GM19035 (cell line): ENCODE results near the gene TTC39B.

ENCODE experiments used
- ATAC-seq: cut with Tn5 transposase; IDR thresholded peaks from one replicate; pipeline ENCODE4 v1.9.1; 2021; ENCODE audit not compliant: unreplicated experiment

Gene TTC39B

DNA sequence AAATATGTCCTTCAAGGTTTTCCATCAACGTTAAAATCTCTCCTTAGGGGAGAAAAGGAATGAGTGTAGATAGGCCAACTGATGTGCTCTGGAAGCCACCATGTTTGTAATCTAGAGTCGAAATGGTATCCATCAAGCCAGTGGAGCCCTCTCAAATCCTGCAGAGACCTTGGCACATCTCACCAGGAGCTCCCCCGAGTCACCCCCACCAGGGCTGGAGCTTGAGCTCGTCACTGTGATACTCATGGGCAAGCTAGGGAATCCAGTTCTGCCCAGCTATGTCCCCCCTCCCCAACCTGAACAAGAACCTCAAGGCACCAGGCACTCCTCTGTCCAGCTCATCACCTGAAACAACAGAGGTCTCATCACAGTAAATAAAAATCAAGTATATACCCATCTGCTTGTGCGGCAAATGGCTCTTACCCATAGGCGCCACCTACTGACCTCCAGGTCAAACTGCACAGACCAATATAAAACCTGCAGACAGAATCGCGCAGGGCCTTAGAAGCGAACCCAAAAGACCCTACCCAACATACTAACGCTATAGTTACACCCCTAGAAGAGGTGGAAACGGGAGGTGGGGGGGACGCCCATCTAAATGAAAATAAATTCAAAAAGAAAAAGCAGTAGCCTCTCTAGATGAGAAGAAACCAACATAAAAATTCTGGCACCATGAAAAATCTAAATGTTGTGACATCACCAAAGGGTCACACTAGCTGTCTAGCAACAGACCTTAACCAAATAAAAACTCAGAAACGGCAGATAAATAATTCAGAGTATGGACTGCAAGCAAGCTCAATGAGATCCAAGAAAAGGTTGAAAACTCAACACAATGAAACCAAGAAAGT lies 75.0 kb downstream of the TTC39B start:
- ATAC-seq, result peak; percentile 59

DNA sequence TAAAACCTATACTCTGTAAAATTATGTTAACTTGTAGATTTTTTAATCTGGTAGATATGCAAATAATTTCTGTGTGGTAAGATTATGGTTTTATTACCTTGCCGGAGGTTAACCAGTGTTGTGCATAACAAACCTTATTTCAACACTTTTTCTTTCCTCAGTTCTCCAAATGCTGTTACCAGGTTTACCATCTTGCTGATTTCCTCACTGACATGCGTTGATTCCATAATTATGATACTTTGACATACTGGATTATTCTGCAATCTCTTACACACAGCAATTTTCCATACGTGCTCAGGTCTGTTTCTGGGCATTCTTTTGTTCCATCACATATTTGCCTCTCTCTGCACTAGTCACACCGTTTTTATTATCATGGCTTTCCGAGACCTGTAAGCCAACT lies 77.6 kb downstream of the TTC39B start:
- no peak for ATAC-seq

DNA sequence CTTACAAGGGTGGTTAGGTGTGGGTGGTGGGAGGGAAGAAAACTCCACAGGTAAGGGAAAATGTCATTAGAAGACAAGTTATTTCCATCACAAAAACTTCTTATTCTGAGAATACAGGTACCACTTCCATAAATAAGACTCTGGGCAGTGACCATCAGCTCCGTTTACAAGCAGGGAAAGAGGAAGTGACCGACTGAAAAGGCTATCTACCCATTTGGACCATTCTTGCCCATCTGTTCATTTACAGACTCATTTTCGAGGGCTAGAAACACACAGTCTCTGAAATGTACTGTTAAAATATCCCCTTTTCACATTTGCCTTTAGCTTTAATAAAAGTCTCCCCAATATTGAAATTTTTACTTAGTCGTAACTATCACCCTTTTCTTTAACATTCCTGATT lies 79.5 kb downstream of the TTC39B start:
- ATAC-seq, result no peak

DNA sequence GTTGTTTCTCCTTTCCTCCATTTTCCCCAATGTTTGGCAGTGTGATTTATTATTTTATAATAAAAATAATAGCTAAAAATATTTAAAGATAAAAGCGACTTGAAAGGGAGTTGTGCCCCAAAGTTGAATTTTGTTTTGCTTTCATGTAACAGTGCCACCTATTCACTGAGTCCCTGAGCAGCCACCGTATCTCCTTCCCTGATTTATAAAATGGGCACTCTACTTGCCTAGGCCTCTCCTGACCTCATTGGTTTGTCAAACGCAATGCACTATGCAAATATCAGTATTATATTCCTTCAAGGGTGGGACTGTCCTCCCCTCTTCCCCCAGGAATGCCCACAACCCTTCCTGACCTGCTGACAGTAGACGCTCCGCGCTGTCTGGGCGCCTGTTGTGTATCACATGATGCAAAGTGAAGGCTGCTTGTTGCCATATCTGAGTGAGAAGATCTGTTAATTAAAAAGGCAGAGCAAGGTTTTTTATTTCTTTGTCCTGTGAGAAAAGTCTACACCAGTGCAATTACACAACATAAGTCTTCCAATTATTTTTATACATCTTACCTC lies 81.4 kb downstream of the TTC39B start:
- no peak for ATAC-seq

DNA sequence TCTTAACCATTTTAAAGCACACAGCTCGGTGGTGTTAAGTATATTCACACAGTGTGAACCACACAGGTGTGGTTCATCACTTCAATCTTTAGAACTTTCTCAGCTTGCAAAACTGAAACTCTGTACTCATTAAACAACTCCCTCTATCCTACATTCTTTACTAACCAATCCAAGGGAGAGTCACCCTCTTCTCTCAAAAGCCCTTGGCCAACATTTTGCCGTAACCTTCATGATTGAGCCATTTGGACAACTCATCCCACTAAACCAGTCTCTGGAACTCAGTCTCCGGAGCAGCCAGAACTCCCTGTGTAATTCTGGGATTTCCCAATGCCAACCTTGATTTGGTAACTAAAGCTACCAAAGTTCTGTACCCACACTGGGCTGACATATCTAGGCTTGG lies 84.7 kb downstream of the TTC39B start:
- no peak for ATAC-seq

DNA sequence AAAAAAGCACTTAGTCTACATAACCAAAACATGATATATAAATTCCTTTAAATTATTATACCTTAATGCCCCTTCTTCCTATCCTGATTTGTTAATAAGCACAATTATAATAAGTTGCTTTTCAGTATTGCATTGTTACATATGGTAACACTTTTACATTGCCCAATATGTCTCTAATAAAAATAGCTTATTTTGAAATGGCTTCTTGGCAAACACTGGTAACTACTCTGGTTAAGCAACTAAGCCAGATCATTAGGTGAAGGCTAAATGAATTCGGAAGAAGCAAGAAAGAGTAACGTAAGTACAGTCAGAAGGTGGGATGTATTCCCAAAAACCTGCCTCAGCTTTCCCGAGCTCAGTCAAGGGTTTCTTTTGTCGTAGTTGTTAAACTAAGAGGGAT lies 85.3 kb downstream of the TTC39B start:
- ATAC-seq, result no peak

DNA sequence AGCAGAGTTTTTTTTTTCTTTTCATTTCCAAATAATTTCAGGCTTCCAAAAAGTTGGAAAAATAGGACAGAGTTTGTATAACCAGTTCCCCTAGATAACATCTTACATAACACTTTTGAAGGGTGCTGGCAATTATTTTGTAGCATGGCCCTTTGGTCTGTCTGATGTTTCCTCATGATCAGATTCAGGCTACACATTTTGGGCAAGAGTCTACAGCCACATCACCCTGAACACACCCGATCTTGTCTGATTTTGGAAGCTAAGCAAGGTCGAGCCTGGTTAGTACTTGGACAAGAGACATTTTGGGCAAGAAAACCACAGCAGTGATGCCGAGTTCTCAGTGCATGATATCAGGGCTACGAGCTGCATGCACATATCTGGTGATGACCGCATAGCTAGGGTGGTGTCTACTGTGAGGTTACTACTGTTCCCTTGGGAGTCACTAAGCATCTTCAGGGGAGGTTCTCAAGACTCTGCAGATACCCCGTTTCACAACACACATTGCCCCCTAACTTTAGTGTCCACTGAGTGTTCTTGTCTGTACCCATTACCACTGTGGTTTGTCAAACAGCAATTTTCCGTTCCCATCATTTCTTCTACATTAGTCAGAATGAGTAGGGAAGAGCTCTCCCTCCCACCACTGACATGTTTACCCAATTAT lies 86.2 kb downstream of the TTC39B start:
- no peak for ATAC-seq

DNA sequence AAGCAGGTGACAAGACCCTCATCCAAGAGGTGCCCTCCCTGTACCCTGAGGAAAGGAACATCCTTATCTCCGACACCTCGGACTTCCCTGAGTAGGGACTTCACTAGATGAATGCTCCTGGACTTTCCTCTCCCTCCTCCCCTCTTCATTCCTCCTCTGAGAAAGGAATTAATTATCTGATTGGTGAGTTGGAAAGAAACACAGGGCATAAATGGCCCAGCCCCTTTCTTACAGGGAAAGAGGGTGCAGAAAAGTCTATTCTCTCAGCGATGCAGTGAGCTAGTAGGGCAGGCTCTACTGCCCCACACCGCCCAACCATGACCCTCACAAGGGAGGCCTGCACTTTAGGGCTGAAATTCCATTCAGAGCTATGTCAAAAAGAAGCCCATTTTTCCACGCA lies 87.5 kb downstream of the TTC39B start:
- ATAC-seq, result no peak

DNA sequence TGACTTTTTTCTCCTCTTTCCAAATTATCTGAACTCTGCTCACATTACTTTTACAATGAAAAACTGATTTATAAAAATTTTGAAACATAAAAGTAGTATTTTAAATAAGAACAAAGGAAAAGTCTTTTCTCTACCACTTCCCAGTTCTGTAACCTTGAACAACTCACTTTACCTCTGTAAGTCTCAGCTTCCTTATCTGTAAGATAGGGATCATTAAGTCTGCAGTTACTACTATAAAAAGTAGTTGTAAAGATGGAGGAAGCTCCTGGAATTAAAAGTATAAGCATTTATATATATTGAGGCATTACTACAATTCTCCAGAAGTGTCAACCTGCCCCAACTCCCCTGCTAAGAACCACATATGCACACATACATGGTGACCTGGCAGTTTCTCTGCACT lies 88.0 kb downstream of the TTC39B start:
- ATAC-seq, result no peak

DNA sequence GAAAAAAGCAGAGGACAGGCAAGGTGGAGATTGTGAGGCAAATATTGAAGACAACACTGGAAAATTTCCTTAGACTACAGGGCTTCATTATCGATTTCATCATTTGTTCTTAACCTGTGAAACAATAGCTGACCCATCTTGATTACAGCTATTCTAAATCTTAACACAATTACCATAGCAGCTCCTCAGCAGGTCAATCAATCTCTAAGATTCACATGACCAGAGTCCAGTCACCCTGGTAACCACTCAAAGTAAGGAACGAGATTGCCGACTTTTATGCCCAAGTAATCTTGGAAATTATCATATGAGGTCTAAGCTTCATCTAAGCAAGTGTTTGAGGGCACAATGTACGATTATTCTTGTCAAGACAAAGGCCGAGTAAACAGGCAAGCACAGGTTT lies 93.8 kb downstream of the TTC39B start:
- no peak for ATAC-seq

DNA sequence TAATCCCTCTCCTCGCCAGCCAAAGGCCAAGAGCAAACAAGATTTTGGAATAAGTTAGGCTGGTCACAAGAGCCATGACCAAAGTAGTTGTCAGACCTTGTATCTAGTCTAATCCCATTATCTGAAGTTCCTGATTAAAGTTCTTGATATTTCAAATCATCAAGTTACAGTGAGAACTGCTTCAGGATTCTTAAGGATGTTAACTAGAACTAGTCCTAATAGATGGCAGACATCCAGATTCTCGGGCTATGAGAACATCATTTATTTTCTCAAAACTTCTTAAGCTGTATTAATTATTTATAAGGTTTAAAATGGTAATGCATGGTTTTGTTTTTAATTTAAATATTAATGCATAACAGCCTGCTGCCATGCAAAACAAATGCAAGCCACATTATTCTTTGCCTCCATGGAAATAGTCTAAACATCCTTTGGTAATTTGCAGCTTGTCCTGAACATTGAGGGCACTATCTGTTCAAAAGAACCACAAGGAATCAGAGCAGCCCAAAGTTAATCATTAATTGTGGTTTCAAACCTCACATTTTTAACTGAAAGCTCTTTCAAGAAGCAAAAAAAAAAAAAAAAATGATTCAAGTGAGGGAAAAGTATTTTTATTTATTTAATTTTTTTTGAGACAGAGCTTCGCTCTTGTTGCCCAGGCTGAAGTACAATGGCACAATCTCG lies 95.1 kb downstream of the TTC39B start:
- no peak for ATAC-seq

DNA sequence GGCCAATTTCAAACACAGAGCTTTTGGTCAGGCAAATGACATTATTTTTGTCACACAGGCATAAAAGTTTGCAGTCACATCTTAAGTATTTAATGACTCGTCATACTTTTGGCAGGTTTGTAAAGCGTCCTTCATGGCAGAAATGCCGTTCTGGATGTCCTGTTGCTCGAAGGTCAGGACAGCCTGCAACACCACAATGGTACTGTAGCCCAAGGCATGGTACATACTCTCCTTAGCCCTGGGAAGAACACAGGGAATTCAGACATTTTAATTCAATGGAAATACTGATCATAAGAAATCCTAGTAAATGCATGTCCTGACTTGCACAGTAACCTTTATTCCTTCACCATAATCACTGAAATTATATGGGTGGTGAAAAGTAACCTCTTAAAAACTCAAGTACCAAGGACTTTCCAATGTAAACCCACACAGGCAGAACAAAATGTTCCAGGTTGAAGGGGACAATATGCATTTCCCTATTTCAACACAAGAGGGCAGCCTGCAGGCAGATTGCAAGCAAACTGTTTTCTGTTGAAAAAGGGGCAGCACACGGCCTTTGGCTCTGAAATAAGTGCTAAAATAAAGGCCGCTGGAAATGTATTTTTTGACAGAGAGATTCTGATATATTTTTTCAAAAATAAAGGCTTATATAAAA lies 95.7 kb downstream of the TTC39B start:
- ATAC-seq, result peak; percentile 74

DNA sequence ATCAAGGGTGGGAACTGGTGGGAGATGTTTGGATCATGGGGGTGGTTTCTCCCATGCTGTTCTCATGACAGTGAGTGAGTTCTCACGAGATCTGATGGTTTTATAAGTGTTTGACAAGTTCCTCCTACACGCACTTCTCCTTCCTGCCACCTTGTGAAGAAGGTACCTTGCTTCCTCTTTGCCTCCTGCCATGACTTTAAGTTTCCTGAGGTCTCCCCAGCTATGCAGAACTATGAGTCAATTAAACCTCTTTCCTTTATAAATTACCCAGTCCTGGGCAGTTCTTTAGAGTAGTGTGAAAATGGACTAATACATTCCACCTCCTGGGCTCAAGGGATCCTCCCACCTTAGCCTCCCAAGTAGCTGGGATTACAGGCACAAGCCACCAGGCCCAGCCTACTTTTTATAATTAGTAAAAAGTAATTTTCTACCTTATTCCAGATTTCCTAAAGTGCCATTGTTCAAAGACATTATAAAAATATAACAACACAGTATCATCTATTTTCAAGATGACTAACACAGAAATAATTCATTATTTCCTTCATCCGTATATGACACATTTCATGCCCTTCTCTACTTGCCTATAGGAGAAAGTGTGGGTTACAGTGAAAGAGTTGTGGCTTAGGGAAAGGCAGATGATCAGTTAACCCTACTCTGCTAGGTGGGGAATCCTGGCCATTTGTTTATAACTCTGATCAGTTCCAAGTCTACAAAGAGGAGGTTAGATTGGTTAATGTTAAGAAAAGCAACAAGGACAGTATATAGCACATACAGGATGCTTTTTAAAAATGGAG lies 99.9 kb downstream of the TTC39B start:
- ATAC-seq, result no peak

DNA sequence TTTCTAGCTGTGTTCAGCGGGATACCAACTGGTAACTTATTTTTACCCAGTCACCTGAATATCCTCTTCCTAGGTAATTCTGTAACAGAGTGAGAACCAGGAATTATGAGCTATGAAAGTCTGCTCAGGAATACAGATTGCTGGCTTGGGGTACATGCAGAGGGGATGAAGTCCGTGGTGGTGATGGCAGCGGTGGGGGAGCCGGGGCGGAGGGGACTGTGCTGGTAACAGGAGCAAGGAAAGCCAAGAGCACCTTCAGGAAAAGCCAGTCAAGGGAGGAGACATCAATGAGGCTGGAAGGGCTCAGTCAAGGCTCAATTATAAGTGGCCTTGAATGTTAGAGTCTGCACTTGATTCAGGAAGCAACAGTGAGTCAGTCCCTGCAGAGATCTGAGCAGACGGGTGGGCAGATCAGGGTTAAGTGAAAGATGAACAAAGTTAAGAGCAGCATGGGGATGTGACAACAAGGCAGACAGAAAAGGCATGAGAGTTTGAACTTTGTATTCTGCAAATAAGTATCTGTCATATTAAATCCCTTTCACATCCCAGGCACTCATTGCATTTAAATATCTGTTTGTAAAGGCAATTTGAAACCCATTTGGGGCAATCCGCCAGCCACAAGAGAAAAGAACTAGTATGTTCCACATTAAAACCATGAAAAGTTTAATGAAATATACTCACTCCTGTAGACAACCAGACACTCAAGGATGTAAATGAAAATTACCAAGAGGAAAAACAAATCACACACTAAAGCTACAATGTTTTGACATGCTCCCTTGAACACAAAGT lies 101.2 kb downstream of the TTC39B start:
- no peak for ATAC-seq

DNA sequence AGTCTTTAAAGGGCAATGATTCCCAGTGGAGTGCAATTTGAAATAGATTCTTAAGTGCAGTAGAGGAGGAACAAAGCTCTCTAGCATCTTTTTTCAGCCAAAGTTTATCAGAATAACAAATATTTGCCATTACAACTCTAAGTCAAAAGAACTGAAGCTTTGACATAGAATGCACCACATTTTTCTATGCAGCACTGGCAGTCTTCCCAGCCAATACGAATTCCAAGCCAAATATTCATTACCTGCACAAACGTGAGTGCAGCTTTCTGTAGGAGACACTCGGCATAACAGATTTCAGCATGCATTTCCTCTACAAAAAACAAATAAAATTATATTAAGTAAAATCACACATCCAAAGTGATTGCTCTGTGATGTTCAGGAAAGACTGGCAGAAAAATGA lies 103.4 kb downstream of the TTC39B start:
- no peak for ATAC-seq

DNA sequence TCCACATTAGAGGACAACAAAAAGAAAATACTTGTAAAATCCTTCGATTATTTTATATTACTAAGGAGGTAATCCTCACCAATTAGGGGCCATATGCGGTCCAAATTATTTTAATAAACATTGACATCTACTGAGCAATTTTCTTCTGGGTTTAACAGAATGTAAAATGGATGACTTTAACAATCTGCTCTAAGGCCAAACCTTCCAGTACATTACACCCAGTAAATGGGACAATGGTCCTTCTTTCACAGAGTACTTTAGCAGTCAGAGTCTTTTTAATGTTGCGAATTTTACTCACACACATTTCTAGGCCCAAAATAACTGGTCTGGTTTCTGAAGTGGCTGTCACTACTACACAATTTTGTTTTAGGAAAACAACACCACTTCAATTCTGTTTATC lies 106.9 kb downstream of the TTC39B start:
- ATAC-seq, result no peak

DNA sequence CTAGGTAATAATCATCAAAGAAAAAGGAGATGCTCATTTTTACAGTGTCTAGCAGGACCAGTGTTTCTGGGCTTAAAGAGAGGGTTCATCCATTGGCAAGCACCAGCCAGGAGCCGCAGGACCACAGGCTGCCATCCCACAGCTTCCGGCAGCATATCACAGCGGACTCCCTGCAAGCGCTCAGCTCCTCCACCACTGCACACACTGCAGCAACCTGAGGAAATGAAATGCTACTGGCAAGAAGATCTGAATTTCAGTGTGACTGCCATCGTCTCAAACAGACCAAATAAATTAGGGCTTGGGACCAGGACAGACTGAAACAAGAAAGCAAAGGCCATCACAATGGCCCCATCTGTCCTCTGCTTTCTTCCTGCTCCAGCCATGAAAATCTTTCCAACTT lies 114.2 kb downstream of the TTC39B start:
- ATAC-seq, result no peak

DNA sequence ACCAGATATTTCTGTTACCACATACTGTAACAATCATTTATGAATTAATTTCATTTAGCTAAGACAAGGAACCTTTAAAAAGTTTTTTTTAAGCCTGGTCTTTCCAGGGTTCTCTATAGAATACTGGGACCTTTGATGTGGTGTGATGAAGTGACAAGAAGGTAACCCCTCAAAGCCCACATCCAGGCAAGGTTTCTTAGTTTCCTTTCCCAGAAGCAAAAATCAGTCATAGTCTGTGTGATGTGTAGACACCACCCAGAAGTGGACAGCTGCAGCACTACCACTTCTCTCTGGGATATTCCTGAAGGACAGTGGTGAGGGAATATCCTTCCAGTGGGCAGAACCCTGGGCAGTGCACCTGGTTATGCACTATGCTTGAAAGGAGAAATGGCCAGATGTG lies 115.6 kb downstream of the TTC39B start:
- ATAC-seq, result peak; percentile 45

DNA sequence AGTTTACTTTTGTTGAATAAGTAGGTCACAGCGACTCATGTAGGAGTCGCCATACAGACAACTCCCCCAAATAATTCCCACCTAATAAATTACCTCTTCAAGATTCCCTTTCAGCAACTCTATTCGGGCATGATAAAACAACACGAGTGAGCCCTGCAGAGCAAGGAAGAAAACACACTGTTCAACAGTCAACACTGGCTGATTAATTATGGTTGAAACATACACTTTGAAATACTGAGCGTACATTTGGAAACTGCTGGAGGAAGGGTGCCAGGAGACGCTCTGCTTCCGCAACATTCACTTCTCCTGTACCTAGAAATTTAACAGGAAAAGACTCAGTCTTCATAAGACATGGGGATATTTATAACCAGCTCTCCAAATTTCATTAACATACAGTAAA lies 117.5 kb downstream of the TTC39B start:
- ATAC-seq, result no peak

DNA sequence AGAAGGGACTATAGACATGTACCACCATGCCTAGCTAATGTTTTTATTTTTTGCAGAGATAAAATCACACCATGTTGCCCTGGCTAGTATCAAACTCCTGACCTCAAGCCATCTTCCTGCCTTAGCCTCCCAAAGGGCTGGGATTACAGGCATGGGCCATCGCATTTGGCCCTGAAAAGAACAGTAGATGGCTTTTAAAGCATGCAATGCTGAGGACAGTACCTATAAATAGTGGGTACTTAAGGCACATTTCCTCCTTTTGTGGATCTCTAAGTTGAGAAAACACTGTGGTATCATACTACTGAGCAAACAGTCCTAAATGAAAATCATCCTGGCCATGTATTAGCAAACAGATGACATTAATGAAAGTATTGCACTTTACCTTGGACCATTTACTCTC lies 119.4 kb downstream of the TTC39B start:
- ATAC-seq, result no peak
